C4-2B (cell line): ENCODE data around the gene CSDE1.

Experiments used
- H3K27ac ChIP-seq: fragments of 450-650 bp; 2 replicates; pipeline ENCODE4 v1.5.1; 2017
- ZFX ChIP-seq: fragments of 450-650 bp; IDR thresholded peaks from 2 replicates; pipeline ENCODE4 v1.6.1; 2017
- TF ChIP-seq, protein P1 (sequence below): fragments of 450-650 bp; conservative IDR thresholded peaks from 2 replicates; pipeline ENCODE4 v1.5.1; 2017; ENCODE audit warnings: mild to moderate bottlenecking

CSDE1 gene

DNA sequence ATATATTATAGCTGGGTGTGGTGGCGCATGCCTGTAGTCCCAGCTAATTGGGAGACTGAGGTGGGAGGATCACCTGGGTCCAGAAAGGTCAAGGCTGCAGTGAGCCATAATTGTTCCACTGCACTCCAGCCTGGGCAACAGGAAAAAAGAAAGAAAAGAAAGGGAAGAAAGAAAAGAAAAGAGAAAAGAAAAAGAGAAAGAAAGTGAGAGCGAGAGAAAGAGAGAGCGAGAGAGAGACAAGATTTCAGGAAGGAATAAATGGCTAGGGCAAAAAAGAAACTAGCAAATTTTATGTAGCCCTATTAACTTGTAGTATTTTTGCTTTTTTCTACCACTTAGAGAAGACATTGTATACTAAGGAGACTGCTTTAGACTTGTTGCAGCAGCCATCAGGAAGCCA is 47.4 kb downstream of the CSDE1 start:
- no peak overlapping the region for H3K27ac ChIP-seq

GRCh38 chr1:114707604-114708003 is 50.2 kb downstream of the CSDE1 start:
- no peak for TF ChIP-seq ZFX
- TF ChIP-seq, protein P1, sequence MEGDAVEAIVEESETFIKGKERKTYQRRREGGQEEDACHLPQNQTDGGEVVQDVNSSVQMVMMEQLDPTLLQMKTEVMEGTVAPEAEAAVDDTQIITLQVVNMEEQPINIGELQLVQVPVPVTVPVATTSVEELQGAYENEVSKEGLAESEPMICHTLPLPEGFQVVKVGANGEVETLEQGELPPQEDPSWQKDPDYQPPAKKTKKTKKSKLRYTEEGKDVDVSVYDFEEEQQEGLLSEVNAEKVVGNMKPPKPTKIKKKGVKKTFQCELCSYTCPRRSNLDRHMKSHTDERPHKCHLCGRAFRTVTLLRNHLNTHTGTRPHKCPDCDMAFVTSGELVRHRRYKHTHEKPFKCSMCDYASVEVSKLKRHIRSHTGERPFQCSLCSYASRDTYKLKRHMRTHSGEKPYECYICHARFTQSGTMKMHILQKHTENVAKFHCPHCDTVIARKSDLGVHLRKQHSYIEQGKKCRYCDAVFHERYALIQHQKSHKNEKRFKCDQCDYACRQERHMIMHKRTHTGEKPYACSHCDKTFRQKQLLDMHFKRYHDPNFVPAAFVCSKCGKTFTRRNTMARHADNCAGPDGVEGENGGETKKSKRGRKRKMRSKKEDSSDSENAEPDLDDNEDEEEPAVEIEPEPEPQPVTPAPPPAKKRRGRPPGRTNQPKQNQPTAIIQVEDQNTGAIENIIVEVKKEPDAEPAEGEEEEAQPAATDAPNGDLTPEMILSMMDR = no peak
- no peak overlapping the region for H3K27ac ChIP-seq

More for the DNA sequence above, 47.4 kb downstream of the CSDE1 start:
- TF ChIP-seq, protein P1 = no peak
- TF ChIP-seq ZFX = no peak

GRCh38 chr1:114703242-114703641 is 54.5 kb downstream of the CSDE1 start:
- no peak overlapping the region for H3K27ac ChIP-seq
- TF ChIP-seq, protein P1 = no peak
- TF ChIP-seq ZFX = no peak

- no peak overlapping the region for H3K27ac ChIP-seq
- TF ChIP-seq, protein P1 = no peak
- no peak for TF ChIP-seq ZFX
Measured at GRCh38 chr1:114702737-114703136, 55.0 kb downstream of the CSDE1 start.

DNA sequence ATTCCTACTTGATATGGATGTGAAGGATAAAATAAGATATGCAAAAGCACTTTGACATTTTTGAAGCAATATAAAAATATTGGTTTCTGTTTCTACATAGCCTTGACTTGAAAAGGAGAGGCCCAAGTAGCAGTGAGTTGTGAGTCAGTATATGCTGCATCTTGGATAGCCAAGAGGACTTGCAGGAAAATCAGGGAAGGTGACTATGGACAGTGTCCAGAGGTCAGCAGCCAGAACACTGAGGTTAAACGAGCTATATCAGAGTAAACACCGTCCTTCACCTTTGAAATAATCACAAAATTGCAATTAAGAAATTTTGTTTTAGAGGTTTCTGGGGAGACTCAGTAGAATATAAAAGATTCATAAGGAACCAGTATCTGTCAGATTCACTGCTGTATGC is 55.9 kb downstream of the CSDE1 start:
- TF ChIP-seq, protein P1 = no peak
- no peak for TF ChIP-seq ZFX
- no peak overlapping the region for H3K27ac ChIP-seq

DNA sequence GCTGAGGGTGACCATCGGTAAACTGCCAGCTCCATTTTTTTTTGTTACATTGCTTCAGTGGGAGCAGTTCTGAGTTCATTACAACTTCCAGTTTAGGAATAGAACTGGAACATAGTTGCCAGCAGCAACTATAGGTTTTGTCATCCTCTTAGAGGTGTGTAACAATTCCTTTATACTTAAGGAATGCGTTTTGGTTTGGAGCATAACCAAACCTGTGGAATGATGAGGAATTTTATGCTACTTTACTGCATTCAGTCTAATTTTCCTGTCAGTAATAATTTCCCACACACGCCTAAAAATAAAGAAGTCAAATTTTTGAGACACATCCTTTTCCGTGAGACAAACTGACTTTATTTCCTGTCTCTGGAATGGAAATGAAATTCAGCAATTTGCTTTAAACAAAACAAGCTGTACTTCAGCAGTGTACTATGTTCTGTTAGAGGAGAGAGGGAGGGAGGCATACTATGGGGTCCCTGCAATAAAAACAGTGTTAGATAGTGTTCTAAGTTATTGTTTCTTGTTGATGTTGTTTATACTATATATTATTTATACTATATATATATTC is 57.7 kb downstream of the CSDE1 start:
- H3K27ac ChIP-seq = no peak overlapping the region
- TF ChIP-seq, protein P1 = no peak
- no peak for TF ChIP-seq ZFX

GRCh38 chr1:114696810-114697209 is 61.0 kb downstream of the CSDE1 start:
- no peak overlapping the region for H3K27ac ChIP-seq
- no peak for TF ChIP-seq ZFX
- TF ChIP-seq, protein P1 = no peak
